Loucy (cell line): ENCODE data around the gene GPR82.
"Not testable (repeated sequence)": the region's sequence is repeated elsewhere in the genome, so short reads cannot be mapped to it uniquely, and the experiment has no call there.

Source experiments
- H2AFZ ChIP-seq: fragments of 200-600 bp; sonication (generic); 2 replicates; pipeline ENCODE4 v1.6.0; 2016; ENCODE audit warnings: antibody characterized with exemption, mild to moderate bottlenecking, low read length, moderate library complexity
- H3F3A ChIP-seq: fragments of 200-600 bp; 2 replicates; pipeline ENCODE4 v1.6.0; 2016; ENCODE audit warnings: antibody characterized with exemption, low read depth, mild to moderate bottlenecking
- H3K27me3 ChIP-seq: fragments of 200-600 bp; sonication (generic); 2 replicates; pipeline ENCODE4 v1.6.1; 2014; ENCODE audit warnings: low read length, mild to moderate bottlenecking; ENCODE audit not compliant: insufficient read depth, poor library complexity, severe bottlenecking
- H3K36me3 ChIP-seq: fragments of 200-600 bp; sonication (generic); 2 replicates; pipeline ENCODE4 v1.6.1; 2016; ENCODE audit warnings: low read length; ENCODE audit not compliant: insufficient read depth
- H3K4me1 ChIP-seq: fragments of 200-600 bp; sonication (generic); 2 replicates; pipeline ENCODE4 v1.5.1; 2014; ENCODE audit warnings: low read length, mild to moderate bottlenecking; ENCODE audit not compliant: insufficient read depth, poor library complexity, severe bottlenecking
- H3K4me2 ChIP-seq: fragments of 200-600 bp; sonication (generic); 2 replicates; pipeline ENCODE4 v1.6.0; 2014; ENCODE audit warnings: antibody characterized with exemption, low read length, low read depth, mild to moderate bottlenecking; ENCODE audit not compliant: poor library complexity, severe bottlenecking
- H3K4me3 ChIP-seq: fragments of 200-600 bp; sonication (generic); 2 replicates; pipeline ENCODE4 v1.5.1; 2014; ENCODE audit warnings: low read length, mild to moderate bottlenecking, mixed read lengths; ENCODE audit not compliant: poor library complexity, severe bottlenecking
- H3K79me2 ChIP-seq: fragments of 200-600 bp; sonication (generic); 2 replicates; pipeline ENCODE4 v1.6.1; 2014; ENCODE audit warnings: low read length; ENCODE audit not compliant: insufficient read depth
- H3K9ac ChIP-seq: fragments of 200-600 bp; sonication (generic); 2 replicates; pipeline ENCODE4 v1.6.0; 2014; ENCODE audit warnings: mild to moderate bottlenecking, low read depth, low read length, moderate library complexity; ENCODE audit not compliant: poor library complexity, severe bottlenecking
- H3K9me2 ChIP-seq: fragments of 200-600 bp; sonication (generic); replicated peaks from 2 replicates; pipeline ENCODE4 v1.6.1; 2016; ENCODE audit warnings: low read depth, low read length, mixed read lengths
- H3K9me3 ChIP-seq: fragments of 200-600 bp; sonication (generic); 2 replicates; pipeline ENCODE4 v1.6.1; 2014; ENCODE audit warnings: mild to moderate bottlenecking, antibody characterized with exemption, low read length, low read depth; ENCODE audit not compliant: insufficient read depth
- H4K20me1 ChIP-seq: fragments of 200-600 bp; sonication (generic); 2 replicates; pipeline ENCODE4 v1.6.0; 2014; ENCODE audit warnings: antibody characterized with exemption, low read length, mild to moderate bottlenecking; ENCODE audit not compliant: insufficient read depth, poor library complexity, severe bottlenecking
- CTCF ChIP-seq: fragments of 200-600 bp; sonication (generic); conservative IDR thresholded peaks from 2 replicates; pipeline ENCODE4 v1.5.1; 2014; ENCODE audit warnings: mild to moderate bottlenecking, antibody characterized with exemption, low read length
- EZH2phosphoT487 ChIP-seq: fragments of 200-600 bp; IDR thresholded peaks from 2 replicates; pipeline ENCODE4 v1.6.1; 2018; ENCODE audit warnings: antibody characterized with exemption, mild to moderate bottlenecking, moderate library complexity, borderline replicate concordance

GPR82 gene

GRCh38 chrX:41716767-41717473 is 7.1 kb upstream of the GPR82 start:
- H3K27me3 ChIP-seq: no peaks in the 10 kb centered on the region
- H3K36me3 ChIP-seq: no peaks in the 10 kb centered on the region
- H3K9me3 ChIP-seq: no peaks in the 10 kb centered on the region

GRCh38 chrX:41718481-41719235 is 5.3 kb upstream of the GPR82 start:
- Histone ChIP-seq H3K27me3 (no peaks in the 10 kb centered on the region), H2AFZ (no peak overlapping the region), H3K4me3 (no peak overlapping the region), H3K9me3 (no peaks in the 10 kb centered on the region), H3K9me2 (no peaks in the 10 kb centered on the region), H4K20me1 (no peaks in the 10 kb centered on the region), H3K9ac (no peak overlapping the region), H3K4me1 (peaks cover 12% of the 10 kb centered on the region), H3K79me2 (no peaks in the 10 kb centered on the region), H3F3A (peaks cover 3% of the 10 kb centered on the region; the same call in 1 of the 2 replicates), H3K36me3 (no peaks in the 10 kb centered on the region), H3K4me2 (no peak overlapping the region)
- TF ChIP-seq EZH2phosphoT487 (no peak), CTCF (no peak)

More at GRCh38 chrX:41716767-41717473, 7.1 kb upstream of the GPR82 start:
- Histone ChIP-seq H3K4me3 (no peak overlapping the region), H3K79me2 (no peaks in the 10 kb centered on the region), H3K4me2 (no peak overlapping the region), H4K20me1 (no peaks in the 10 kb centered on the region), H3K4me1 (peaks cover 12% of the 10 kb centered on the region), H3K9ac (no peak overlapping the region), H2AFZ (no peak overlapping the region), H3F3A (peaks cover 3% of the 10 kb centered on the region; the same call in 1 of the 2 replicates), H3K9me2 (no peaks in the 10 kb centered on the region)
- TF ChIP-seq CTCF (no peak), EZH2phosphoT487 (no peak)

- not testable (repeated sequence) for H3K79me2 ChIP-seq, H2AFZ ChIP-seq, H3F3A ChIP-seq, H3K36me3 ChIP-seq, H3K27me3 ChIP-seq, H3K9me2 ChIP-seq, H4K20me1 ChIP-seq, H3K9ac ChIP-seq, H3K9me3 ChIP-seq, H3K4me3 ChIP-seq
- Histone ChIP-seq H3K4me1 (peaks cover 17% of the 10 kb centered on the region), H3K4me2 (peak overlapping the region; percentile 53)
Observed at GRCh38 chrX:41719610-41720009, 4.4 kb upstream of the GPR82 start.
